NCI-H2196 treated with DMSO at 0.1 percent for 48 hours (cell line): ENCODE results near the gene HIGD1B.
"Not testable (repeated sequence)": the region's sequence is repeated elsewhere in the genome, so short reads cannot be mapped to it uniquely, and the experiment has no call there.

Experiments
- DNase-seq: peaks from one replicate; lab custom pipeline; 2025; ENCODE audit not compliant: unreplicated experiment; lab: John Stamatoyannopoulos, UW

Gene HIGD1B

GRCh38 chr17:44847586-44847985 is at the start of gene HIGD1B:
HIGD1B (plus strand) TSS chr17:44847883; CDS start chr17:44848153, 270 bp downstream.
- no peak for DNase-seq

- no peak for DNase-seq
Measured at GRCh38 chr17:44798356-44798755, 49.3 kb upstream of the HIGD1B start.

GRCh38 chr17:44801880-44802279 is 45.8 kb upstream of the HIGD1B start:
- DNase-seq = no peak

- DNase-seq = no peak
Measured at GRCh38 chr17:44804302-44805089, 43.2 kb upstream of the HIGD1B start.

GRCh38 chr17:44807093-44807816 is 40.4 kb upstream of the HIGD1B start:
- DNase-seq = no peak

GRCh38 chr17:44807817-44808155 is 39.9 kb upstream of the HIGD1B start:
- no peak for DNase-seq

GRCh38 chr17:44808156-44808555 is 39.5 kb upstream of the HIGD1B start:
- no peak for DNase-seq

GRCh38 chr17:44808656-44809388 is 38.9 kb upstream of the HIGD1B start:
- DNase-seq = not testable (repeated sequence)

- no peak for DNase-seq
Measured at GRCh38 chr17:44812263-44812662, 35.4 kb upstream of the HIGD1B start.

GRCh38 chr17:44818508-44818907 is 29.2 kb upstream of the HIGD1B start:
- DNase-seq = not testable (repeated sequence)

- DNase-seq = peak; percentile 72
Measured at GRCh38 chr17:44820631-44821212, 27.0 kb upstream of the HIGD1B start.

GRCh38 chr17:44825236-44825635 is 22.4 kb upstream of the HIGD1B start:
- not testable (repeated sequence) for DNase-seq

GRCh38 chr17:44826123-44826790 is 21.4 kb upstream of the HIGD1B start:
- no peak for DNase-seq

GRCh38 chr17:44827863-44828262 is 19.8 kb upstream of the HIGD1B start:
- no peak for DNase-seq

- no peak for DNase-seq
Measured at GRCh38 chr17:44828919-44829522, 18.7 kb upstream of the HIGD1B start.

GRCh38 chr17:44829523-44830358 is 17.9 kb upstream of the HIGD1B start, which contains the start of gene GJC1:
GJC1 (minus strand) TSS chr17:44830287; CDS start chr17:44805817, 24,470 bp downstream.
- DNase-seq = no peak

- DNase-seq = no peak
Measured at GRCh38 chr17:44830359-44831288, 17.1 kb upstream of the HIGD1B start.

GRCh38 chr17:44831371-44831770 is 16.3 kb upstream of the HIGD1B start:
- no peak for DNase-seq
